ENCODE data around the gene HPDL. TPM values are rescaled to one million over a fixed set of nuclear protein-coding genes. Genes with fewer than 3 reads are reported as not detected.

The HPDL gene
- total and polyA plus RNA-seq, 2 of the 8 experiments (the other 6 are each of a cell fraction or from before 2014, with no cell fraction given): 58.5 to 62.7 TPM

GRCh38 chr1:45351508-45351907, 24.8 kb downstream of the HPDL start:
- H3K14ac ChIP-seq (ENCODE audit: insufficient read length): no peak overlapping the region
- H3K4me1 ChIP-seq (replicated peaks in 1 of 4; ENCODE audit: control insufficient read depth in 3 of 4, insufficient read depth in 4 of 4, low read length in 3 of 4): no peaks in the 10 kb centered on the region
- no peak overlapping the region for H4K8ac ChIP-seq (ENCODE audit: extremely low read depth, insufficient read depth, low read length)
- no peaks in the 10 kb centered on the region for H3K9me3 ChIP-seq (ENCODE audit: insufficient read depth in 2 of 2, low read depth in 1 of 2, low read length in 1 of 2)
- no peaks in the 10 kb centered on the region for H3K27me3 ChIP-seq (replicated peaks in 1 of 4; ENCODE audit: control insufficient read depth in 3 of 4, extremely low read depth in 1 of 4, insufficient read depth in 3 of 4, low read length in 3 of 4)
- no peak overlapping the region for H2BK12ac ChIP-seq (ENCODE audit: low read depth, low read length)
- no peak overlapping the region for H2BK5ac ChIP-seq (ENCODE audit: low read depth, low read length)
- no peak overlapping the region for H3K56ac ChIP-seq (replicated peaks; ENCODE audit: insufficient read length, low read depth, low read length)
- no peak for TF ChIP-seq RXRA (IDR thresholded peaks at IDR 0.05; ENCODE audit: insufficient read depth, low read depth, low read length)
- TF ChIP-seq, protein P1, sequence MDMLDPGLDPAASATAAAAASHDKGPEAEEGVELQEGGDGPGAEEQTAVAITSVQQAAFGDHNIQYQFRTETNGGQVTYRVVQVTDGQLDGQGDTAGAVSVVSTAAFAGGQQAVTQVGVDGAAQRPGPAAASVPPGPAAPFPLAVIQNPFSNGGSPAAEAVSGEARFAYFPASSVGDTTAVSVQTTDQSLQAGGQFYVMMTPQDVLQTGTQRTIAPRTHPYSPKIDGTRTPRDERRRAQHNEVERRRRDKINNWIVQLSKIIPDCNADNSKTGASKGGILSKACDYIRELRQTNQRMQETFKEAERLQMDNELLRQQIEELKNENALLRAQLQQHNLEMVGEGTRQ (IDR thresholded peaks at IDR 0.05; ENCODE audit: low read length): no peak
- TF ChIP-seq TEAD4 (IDR thresholded peaks at IDR 0.05; ENCODE audit: low read depth, low read length): no peak
- no peak overlapping the region for H2BK20ac ChIP-seq (ENCODE audit: low read length)
- no peak overlapping the region for H4K91ac ChIP-seq (replicated peaks; ENCODE audit: insufficient read length, low read length)
- H4K5ac ChIP-seq (ENCODE audit: insufficient read length, low read depth, low read length): no peak overlapping the region
- H3K79me1 ChIP-seq (ENCODE audit: low read depth, low read length): no peaks in the 10 kb centered on the region
- H3K18ac ChIP-seq (ENCODE audit: extremely low read depth, low read length): no peak overlapping the region
- no peaks in the 10 kb centered on the region for H3K79me2 ChIP-seq (ENCODE audit: control insufficient read depth in 1 of 2, insufficient read depth in 2 of 2, low read length in 2 of 2)
- FAIRE-seq: no peak
- ChIA-PET CTCF (ENCODE audit: partially characterized antibody) (interaction anchor here (1.0 to 13.4 kb wide), 5 partner anchors 7 to 337 kb away, joined by 3 to 139 read pairs (median 3); partner anchors contain the start of genes MUTYH and TOE1), POLR2A (ENCODE audit: partially characterized antibody) (interaction anchor here (0.9 to 21.4 kb wide), 5 partner anchors 8 to 171 kb away, joined by 3 to 472 read pairs (median 4); partner anchors contain the start of genes HPDL, MUTYH and TOE1)
- H3K4me3 ChIP-seq (ENCODE audit: extremely low read depth in 1 of 4, insufficient read depth in 2 of 4, low read depth in 3 of 4, low read length in 4 of 4): no peak overlapping the region
- no peaks in the 10 kb centered on the region for H3K23me2 ChIP-seq (ENCODE audit: low read depth, low read length)
- H3K4ac ChIP-seq (replicated peaks; ENCODE audit: insufficient read length, low read depth, low read length): no peak overlapping the region
- H3K4me2 ChIP-seq (ENCODE audit: insufficient read depth in 1 of 2, low read depth in 2 of 2, low read length in 2 of 2): no peak overlapping the region
- no peak overlapping the region for H3K27ac ChIP-seq (ENCODE audit: low read depth, low read length)
- H3K36me3 ChIP-seq (ENCODE audit: control insufficient read depth in 2 of 4, insufficient read depth in 4 of 4, low read length in 3 of 4): 0 out of 8 replicates have a peak, but pooled peaks cover 0 to 3% (median 0%) of the 10 kb centered on the region in 4 experiments
- no peak overlapping the region for H2BK15ac ChIP-seq (ENCODE audit: low read length)
- 95% methylated on average over 5 of the region's 5 CpGs; no CpG with 5 or more reads in 1 of the 2 experiments for WGBS, 2 experiments (ENCODE audit: extremely low coverage in 1 of 2, insufficient coverage in 1 of 2, insufficient read length in 1 of 2, insufficient replicate concordance in 2 of 2, low coverage in 1 of 2, low lambda C conversion rate in 2 of 2, missing lambda C conversion rate in 1 of 2)
- DNase-seq (ENCODE audit: low read depth in 1 of 2, low spot score in 2 of 2): no peak
- H3K9ac ChIP-seq (replicated peaks in 1 of 4; ENCODE audit: extremely low read depth in 1 of 4, low read depth in 3 of 4, low read length in 3 of 4): no peak overlapping the region
- H2BK120ac ChIP-seq (replicated peaks; ENCODE audit: low read depth, low read length): no peak overlapping the region
- H4K20me1 ChIP-seq (replicated peaks in 1 of 2; ENCODE audit: control insufficient read depth in 1 of 2, insufficient read depth in 2 of 2, low read length in 2 of 2): peaks cover 0 to 2% of the 10 kb centered on the region in 2 experiments
- no peak overlapping the region for H2AFZ ChIP-seq (ENCODE audit: low read length)
- H3K23ac ChIP-seq (ENCODE audit: insufficient read length): no peak overlapping the region
- H2AK5ac ChIP-seq (ENCODE audit: low read depth, low read length): no peak overlapping the region

All from H1 (cell line).